Rectal smooth muscle tissue (tissue), 1 donor: ENCODE measurements around the gene SLC2A10.

Experiments
- H3K27ac ChIP-seq: one replicate; pipeline ENCODE4 v1.7.0; 2013; ENCODE audit warnings: low read depth, low read length, inconsistent platforms
- H3K27me3 ChIP-seq: one replicate; pipeline ENCODE4 v1.7.0; 2013; ENCODE audit warnings: low read length; ENCODE audit not compliant: control insufficient read depth, insufficient read depth
- H3K36me3 ChIP-seq: one replicate; pipeline ENCODE4 v1.7.0; 2013; ENCODE audit warnings: low read length; ENCODE audit not compliant: control insufficient read depth, insufficient read depth
- H3K4me1 ChIP-seq: one replicate; pipeline ENCODE4 v1.7.0; 2013; ENCODE audit warnings: low read length; ENCODE audit not compliant: control insufficient read depth, insufficient read depth
- H3K4me3 ChIP-seq: one replicate; pipeline ENCODE4 v1.7.0; 2013; ENCODE audit warnings: low read length
- H3K9ac ChIP-seq: one replicate; pipeline ENCODE4 v1.7.0; 2013; ENCODE audit warnings: low read length

Gene SLC2A10

GRCh38 chr20:46709459-46710152 lies at the start of gene SLC2A10:
Gene SLC2A10, plus strand, starts transcription at chr20:46709649. Its CDS starts 88 bp downstream, at chr20:46709737.
- peak within 1 kb of the TSS; percentile 79 for H3K27ac ChIP-seq
- no peaks in the 10 kb centered on the region for H3K27me3 ChIP-seq
- peak within 1 kb of the TSS; percentile 92 for H3K9ac ChIP-seq
- H3K36me3 ChIP-seq: no peaks in the 10 kb centered on the region
- H3K4me1 ChIP-seq: peaks cover 3% of the 10 kb centered on the region
- peak within 1 kb of the TSS; percentile 81 for H3K4me3 ChIP-seq

DNA sequence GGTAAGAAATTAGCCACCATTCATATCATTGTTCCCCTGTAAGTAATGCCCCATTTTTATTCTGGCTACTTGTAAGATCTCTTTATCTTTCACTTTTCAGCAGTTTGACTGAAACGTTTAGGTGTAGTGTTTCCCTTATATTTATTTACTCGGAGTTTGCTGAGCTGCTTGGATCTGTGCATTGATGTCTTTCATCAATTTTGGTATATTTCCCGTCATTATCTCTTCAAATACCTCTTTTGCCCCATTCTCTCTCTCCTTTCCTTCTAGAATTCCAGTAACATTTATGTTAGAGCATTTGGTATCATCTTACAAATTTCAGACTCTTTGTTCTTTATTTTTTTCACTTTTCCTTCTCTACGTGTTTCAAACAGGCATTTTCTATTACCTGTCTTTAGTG lies 49.0 kb upstream of the SLC2A10 start:
- Histone ChIP-seq H3K9ac (no peak overlapping the region), H3K36me3 (no peaks in the 10 kb centered on the region), H3K27me3 (no peaks in the 10 kb centered on the region), H3K4me3 (no peak overlapping the region), H3K27ac (no peak overlapping the region), H3K4me1 (no peaks in the 10 kb centered on the region)

DNA sequence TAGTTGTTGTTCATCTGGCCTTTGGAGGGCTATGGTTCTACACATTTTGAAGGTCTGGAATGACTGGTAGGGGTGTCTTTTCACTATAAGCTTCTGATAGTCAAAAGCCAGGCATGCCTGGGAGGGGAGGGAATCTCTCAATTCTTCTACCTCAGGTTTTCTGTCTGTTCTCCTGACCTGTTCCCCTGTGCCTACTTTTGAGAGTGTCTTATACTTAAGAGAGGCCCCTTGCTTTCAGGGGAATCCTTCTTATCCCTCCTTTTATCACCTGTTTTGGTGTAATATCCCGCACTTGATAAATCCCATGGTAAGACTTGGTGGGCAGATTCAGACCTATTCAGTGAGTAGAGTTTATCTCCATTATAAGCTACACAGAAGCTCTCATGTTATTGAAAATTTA lies 47.8 kb upstream of the SLC2A10 start:
- no peaks in the 10 kb centered on the region for H3K4me1 ChIP-seq
- H3K4me3 ChIP-seq: no peak overlapping the region
- no peak overlapping the region for H3K27ac ChIP-seq
- H3K27me3 ChIP-seq: no peaks in the 10 kb centered on the region
- H3K36me3 ChIP-seq: no peaks in the 10 kb centered on the region
- no peak overlapping the region for H3K9ac ChIP-seq

DNA sequence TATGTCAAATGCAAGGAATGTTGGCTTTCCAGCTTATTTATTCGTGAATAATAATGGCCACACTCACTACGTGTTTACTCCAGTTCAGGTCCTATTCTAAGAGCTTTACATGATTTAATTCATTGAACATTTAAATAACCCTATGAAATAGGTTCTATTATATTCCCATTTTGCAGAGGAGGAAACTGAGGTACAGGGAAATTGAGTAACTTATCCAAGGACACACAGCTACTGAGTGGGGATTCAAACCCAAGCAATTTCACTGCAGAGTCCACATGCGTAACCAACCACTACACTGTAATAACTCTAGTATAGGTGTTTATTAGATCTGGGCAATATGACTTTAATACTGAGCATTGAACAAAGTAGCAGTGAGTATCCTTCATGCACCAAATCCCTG lies 45.9 kb upstream of the SLC2A10 start:
- Histone ChIP-seq H3K27ac (no peak overlapping the region), H3K4me3 (no peak overlapping the region), H3K9ac (no peak overlapping the region)

GRCh38 chr20:46665602-46666001 lies 43.8 kb upstream of the SLC2A10 start:
- no peak overlapping the region for H3K4me3 ChIP-seq
- H3K4me1 ChIP-seq: no peaks in the 10 kb centered on the region
- no peaks in the 10 kb centered on the region for H3K27me3 ChIP-seq
- no peaks in the 10 kb centered on the region for H3K36me3 ChIP-seq
- no peak overlapping the region for H3K27ac ChIP-seq
- H3K9ac ChIP-seq: no peak overlapping the region

More for the DNA sequence above, 45.9 kb upstream of the SLC2A10 start:
- H3K4me1 ChIP-seq: no peaks in the 10 kb centered on the region
- H3K27me3 ChIP-seq: no peaks in the 10 kb centered on the region
- no peaks in the 10 kb centered on the region for H3K36me3 ChIP-seq

DNA sequence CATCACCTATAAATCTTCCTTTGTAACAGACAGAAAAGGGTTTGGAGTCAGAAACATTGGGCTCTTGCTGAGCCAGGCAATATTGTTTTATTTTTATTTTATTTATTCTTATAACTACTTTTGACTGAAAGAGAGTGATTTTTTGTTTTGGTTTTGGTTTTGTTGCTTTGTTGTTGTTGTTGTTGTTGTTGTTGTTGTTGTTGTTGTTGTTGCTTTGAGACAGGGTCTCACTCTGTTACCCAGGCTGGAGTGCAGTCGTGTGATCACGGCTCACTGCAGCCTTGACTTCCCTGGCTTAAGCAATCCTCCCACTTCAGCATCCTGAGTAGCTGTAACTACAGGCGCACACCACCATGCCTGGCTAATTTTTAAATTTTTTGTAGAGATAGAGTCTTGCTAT lies 43.1 kb upstream of the SLC2A10 start:
- H3K4me1 ChIP-seq: no peaks in the 10 kb centered on the region
- no peak overlapping the region for H3K9ac ChIP-seq
- H3K4me3 ChIP-seq: no peak overlapping the region
- no peaks in the 10 kb centered on the region for H3K36me3 ChIP-seq
- no peaks in the 10 kb centered on the region for H3K27me3 ChIP-seq
- H3K27ac ChIP-seq: no peak overlapping the region

DNA sequence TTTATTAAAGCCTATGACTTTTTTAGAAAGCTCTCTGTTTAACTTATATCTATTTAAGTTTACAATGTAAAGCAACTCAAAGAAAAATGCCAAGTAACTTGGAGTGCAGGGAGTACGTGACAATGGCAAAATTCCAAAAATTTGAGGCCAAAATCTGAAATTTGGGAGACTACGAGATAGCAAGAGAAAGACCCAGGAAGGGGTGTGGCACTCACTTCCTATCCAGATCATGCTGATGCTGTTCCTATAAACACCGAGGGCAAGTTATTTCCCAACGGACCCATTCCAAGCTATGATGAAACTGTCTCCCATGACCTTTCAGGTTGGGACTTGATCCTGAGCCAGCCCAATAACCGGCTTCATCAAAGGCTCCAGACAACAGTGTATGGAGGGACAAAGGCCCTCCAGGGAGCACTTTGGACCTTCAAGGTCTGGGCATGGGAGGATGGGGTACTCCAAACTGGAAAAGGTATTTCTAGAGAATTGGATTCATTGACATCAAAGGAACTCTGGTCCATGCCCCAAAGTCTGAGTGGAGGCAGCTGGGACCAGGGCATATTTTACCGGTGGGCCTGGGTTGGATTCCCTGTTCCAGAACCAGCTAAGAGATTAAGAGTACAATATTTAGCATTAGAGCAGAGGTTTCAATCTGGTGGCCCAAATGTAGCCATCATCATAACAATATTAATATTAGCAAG lies 42.5 kb upstream of the SLC2A10 start:
- no peaks in the 10 kb centered on the region for H3K36me3 ChIP-seq
- H3K9ac ChIP-seq: no peak overlapping the region
- H3K27me3 ChIP-seq: no peaks in the 10 kb centered on the region
- H3K4me1 ChIP-seq: no peaks in the 10 kb centered on the region
- H3K27ac ChIP-seq: no peak overlapping the region
- H3K4me3 ChIP-seq: no peak overlapping the region

GRCh38 chr20:46670228-46670584 lies 39.2 kb upstream of the SLC2A10 start:
- Histone ChIP-seq H3K4me1 (no peaks in the 10 kb centered on the region), H3K27me3 (no peaks in the 10 kb centered on the region), H3K4me3 (no peak overlapping the region), H3K27ac (no peak overlapping the region), H3K36me3 (no peaks in the 10 kb centered on the region), H3K9ac (no peak overlapping the region)

- Histone ChIP-seq H3K36me3 (no peaks in the 10 kb centered on the region), H3K27me3 (no peaks in the 10 kb centered on the region), H3K27ac (no peak overlapping the region), H3K9ac (no peak overlapping the region), H3K4me1 (no peaks in the 10 kb centered on the region), H3K4me3 (no peak overlapping the region)
Measured at GRCh38 chr20:46670585-46671584, 38.6 kb upstream of the SLC2A10 start.

DNA sequence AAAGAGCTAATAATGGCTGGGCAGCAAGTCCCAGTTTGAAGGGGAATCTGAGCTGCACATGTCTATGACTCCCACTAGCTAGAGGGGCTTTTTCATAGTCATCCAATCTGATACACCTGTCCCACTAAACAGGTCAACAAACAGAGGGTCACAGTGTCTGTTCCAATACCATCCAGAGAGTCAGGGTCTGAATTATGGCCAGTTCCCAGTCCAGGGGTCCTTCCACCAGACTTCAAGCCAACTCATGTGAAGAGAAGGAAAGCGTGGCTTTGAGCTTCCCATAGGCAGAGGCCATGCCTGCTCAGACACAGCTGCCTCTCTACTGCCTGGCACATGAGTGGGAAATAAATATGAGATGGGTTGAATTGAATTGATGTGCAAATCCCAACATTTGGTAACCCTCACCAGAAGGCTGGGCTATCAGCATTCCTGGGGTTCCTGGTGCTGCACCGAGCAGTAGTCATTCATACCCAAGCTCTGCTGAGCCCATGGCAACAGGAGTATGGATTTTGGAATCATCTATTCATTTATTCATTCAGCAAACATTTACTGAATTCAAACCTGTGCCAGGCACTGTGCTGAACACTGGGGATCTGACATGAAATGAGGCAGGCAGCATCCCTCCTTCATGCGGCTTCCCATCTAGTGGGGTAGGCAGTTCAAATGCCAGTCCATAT lies 37.4 kb upstream of the SLC2A10 start:
- H3K4me3 ChIP-seq: no peak overlapping the region
- H3K36me3 ChIP-seq: no peaks in the 10 kb centered on the region
- H3K27me3 ChIP-seq: no peaks in the 10 kb centered on the region
- no peaks in the 10 kb centered on the region for H3K4me1 ChIP-seq
- H3K27ac ChIP-seq: no peak overlapping the region
- H3K9ac ChIP-seq: no peak overlapping the region

DNA sequence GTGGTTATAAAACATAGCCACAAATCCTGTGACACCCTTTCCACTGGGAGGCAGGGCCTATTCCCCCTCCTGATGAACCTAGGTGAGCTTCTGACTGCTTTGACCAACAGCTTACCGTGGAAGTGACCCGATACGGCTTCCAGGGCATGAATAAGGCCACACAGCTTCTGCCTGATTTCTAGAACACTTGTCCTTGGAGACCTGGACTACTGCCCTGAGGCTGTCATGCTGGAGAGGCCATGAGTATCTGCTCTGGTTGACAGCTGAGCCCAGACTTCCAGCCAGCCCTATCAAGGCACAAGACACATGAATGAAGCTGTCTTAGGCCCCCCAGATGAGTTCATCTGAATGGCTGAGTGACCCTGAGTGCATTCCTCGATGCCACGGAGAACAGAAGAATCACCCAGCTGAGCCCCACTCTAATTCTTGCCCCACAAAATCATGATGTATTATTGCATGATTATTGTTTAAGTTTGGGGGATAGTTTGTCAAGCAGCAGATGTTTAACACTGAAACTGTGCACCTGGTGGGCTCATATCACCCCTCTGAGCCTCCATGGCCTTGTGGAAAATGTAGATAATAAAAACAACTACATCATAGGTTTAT lies 36.8 kb upstream of the SLC2A10 start:
- Histone ChIP-seq H3K4me3 (no peak overlapping the region), H3K4me1 (no peaks in the 10 kb centered on the region), H3K9ac (no peak overlapping the region), H3K27ac (no peak overlapping the region), H3K27me3 (no peaks in the 10 kb centered on the region), H3K36me3 (no peaks in the 10 kb centered on the region)
